Prostate gland (tissue), 2 donors: Measurements from ENCODE around the gene REXO4. TPM values are rescaled to one million over a fixed set of nuclear protein-coding genes. Genes with fewer than 3 reads are reported as not detected.

Experiments
- DNase-seq: peaks from one replicate; pipeline ENCODE4 v3.0.0-alpha.2; 2019; ENCODE audit warnings: low spot score
- H3K27ac ChIP-seq, 2 donors: fragments of 200-600 bp; sonication (generic); 2 replicates each; pipeline ENCODE4 v1.5.1; 2017 to 2019
- H3K27me3 ChIP-seq: fragments of 200-600 bp; sonication (generic); replicated peaks from 2 replicates; pipeline ENCODE4 v1.5.1; 2019; ENCODE audit not compliant: insufficient read depth
- H3K36me3 ChIP-seq, 2 donors: fragments of 200-600 bp; sonication (generic); 1 replicate in 1 of 2; 2 replicates in 1 of 2; pipeline versions ENCODE4 v1.5.1 to v1.8.1; 2017 to 2019
- H3K4me1 ChIP-seq: fragments of 200-600 bp; sonication (generic); replicated peaks from 2 replicates; pipeline ENCODE4 v1.5.1; 2019
- H3K4me3 ChIP-seq, 2 donors: fragments of 200-600 bp; sonication (generic); 2 replicates each; pipeline ENCODE4 v1.5.1; 2017 to 2019
- H3K9me3 ChIP-seq: fragments of 200-600 bp; sonication (generic); 2 replicates; pipeline ENCODE4 v1.5.1; 2017
- POLR2A ChIP-seq: fragments of 450-650 bp; IDR thresholded peaks from one replicate; pipeline ENCODE4 v1.6.1; 2016; ENCODE audit warnings: antibody characterized with exemption, mild to moderate bottlenecking
- POLR2AphosphoS5 ChIP-seq: sonication (generic); formaldehyde crosslinking; IDR thresholded peaks from one replicate; pipeline ENCODE4 v1.6.1; 2017; ENCODE audit warnings: antibody characterized with exemption
- WGBS: methylation state at CpG from one replicate; pipeline ENCODE4 v1.1.5; 2018; 5-methylcytosine and 5-hydroxymethylcytosine counted together
- intact Hi-C: fragments of 100-400 bp; cut with DNase I; formaldehyde crosslinking; loops from one replicate; pipeline ENCODE4 v1.14.2; 2022
- total RNA-seq, 2 donors: library from RNA; depleted of rRNA; stranded (reverse); fragments of >200 nt; gene quantifications; one replicate each; pipeline ENCODE4 v1.1.0, GENCODE V29; 2016
- TF ChIP-seq, protein P1 (sequence below), 4 experiments: fragments of 200-600 bp in 2 of 4; fragments of 450-650 bp in 2 of 4; sonication (generic) in 2 of 4; IDR thresholded peaks; 1 replicate in 3 of 4; 2 replicates in 1 of 4; pipeline ENCODE4 v1.5.1; 2016 to 2019; ENCODE audit warnings: antibody characterized with exemption in 4 of 4, mild to moderate bottlenecking in 2 of 4, moderate library complexity in 2 of 4

Gene REXO4
- total RNA-seq, 2 donors from 2014 or later, result 20.8 to 34.5 TPM

DNA sequence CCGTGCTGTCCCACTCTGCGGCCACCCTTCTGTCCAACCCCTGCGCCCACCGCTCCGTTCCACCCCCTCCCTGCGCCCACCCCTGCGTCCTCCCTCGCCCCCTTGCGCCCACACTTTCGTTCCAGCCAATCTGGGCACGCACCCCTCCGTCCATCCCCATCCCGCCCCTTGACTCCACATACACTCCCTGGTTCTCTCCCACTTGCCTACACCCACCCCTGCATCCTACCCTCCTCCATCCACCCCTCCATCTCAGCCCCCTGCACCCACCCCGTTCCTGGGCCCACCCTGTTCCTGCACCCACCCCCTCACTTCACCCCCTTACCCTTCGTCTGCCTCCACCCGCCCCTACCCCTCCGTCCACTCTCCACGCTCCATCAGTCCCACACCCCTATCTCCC, 11.4 kb upstream of the REXO4 start:
- intact Hi-C loops, result no loop called here
- Histone ChIP-seq H3K27me3 (no peaks in the 10 kb centered on the region), H3K4me3 (no peak overlapping the region), H3K27ac (no peak overlapping the region), H3K9me3 (no peaks in the 10 kb centered on the region), H3K4me1 (no peaks in the 10 kb centered on the region), H3K36me3 (no peaks in the 10 kb centered on the region)
- 5% methylated on average over 18 of the region's 18 CpGs for WGBS
- TF ChIP-seq, protein P1, sequence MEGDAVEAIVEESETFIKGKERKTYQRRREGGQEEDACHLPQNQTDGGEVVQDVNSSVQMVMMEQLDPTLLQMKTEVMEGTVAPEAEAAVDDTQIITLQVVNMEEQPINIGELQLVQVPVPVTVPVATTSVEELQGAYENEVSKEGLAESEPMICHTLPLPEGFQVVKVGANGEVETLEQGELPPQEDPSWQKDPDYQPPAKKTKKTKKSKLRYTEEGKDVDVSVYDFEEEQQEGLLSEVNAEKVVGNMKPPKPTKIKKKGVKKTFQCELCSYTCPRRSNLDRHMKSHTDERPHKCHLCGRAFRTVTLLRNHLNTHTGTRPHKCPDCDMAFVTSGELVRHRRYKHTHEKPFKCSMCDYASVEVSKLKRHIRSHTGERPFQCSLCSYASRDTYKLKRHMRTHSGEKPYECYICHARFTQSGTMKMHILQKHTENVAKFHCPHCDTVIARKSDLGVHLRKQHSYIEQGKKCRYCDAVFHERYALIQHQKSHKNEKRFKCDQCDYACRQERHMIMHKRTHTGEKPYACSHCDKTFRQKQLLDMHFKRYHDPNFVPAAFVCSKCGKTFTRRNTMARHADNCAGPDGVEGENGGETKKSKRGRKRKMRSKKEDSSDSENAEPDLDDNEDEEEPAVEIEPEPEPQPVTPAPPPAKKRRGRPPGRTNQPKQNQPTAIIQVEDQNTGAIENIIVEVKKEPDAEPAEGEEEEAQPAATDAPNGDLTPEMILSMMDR (IDR thresholded peaks at IDR 0.05), result no peak
- no peak for TF ChIP-seq POLR2AphosphoS5
- DNase-seq, result no peak

DNA sequence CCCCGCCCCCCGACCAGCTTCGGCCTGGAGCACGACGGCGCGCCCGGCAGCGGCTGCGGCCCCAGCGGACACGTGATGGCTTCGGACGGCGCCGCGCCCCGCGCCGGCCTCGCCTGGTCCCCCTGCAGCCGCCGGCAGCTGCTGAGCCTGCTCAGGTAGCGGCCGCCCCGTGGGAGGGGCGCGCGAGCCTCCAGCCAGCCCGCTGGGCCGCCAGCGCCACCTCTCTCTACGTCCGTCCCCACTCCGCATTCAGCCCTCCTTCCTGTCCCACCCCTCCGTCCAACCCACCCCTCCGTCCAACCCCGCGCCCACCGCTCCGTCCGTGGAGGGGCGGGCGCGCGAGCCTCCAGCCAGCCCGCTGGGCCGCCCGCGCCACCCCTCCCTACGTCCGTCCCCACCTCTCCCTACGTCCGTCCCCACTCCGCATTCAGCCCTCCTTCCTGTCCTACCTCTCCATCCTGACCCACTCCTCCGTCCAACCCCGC, 10.8 kb upstream of the REXO4 start:
- Histone ChIP-seq H3K4me3 (peak overlapping the region; percentile 21 to 38), H3K36me3 (no peaks in the 10 kb centered on the region), H3K4me1 (no peaks in the 10 kb centered on the region), H3K27me3 (no peaks in the 10 kb centered on the region), H3K9me3 (no peaks in the 10 kb centered on the region), H3K27ac (no peak overlapping the region)
- no peak for DNase-seq
- intact Hi-C loops, result no loop called here
- TF ChIP-seq, protein P1 (IDR thresholded peaks at IDR 0.05), result no peak
- TF ChIP-seq POLR2A (no peak), POLR2AphosphoS5 (no peak)
- WGBS, result under 1% methylated on average over 29 of the region's 57 CpGs

DNA sequence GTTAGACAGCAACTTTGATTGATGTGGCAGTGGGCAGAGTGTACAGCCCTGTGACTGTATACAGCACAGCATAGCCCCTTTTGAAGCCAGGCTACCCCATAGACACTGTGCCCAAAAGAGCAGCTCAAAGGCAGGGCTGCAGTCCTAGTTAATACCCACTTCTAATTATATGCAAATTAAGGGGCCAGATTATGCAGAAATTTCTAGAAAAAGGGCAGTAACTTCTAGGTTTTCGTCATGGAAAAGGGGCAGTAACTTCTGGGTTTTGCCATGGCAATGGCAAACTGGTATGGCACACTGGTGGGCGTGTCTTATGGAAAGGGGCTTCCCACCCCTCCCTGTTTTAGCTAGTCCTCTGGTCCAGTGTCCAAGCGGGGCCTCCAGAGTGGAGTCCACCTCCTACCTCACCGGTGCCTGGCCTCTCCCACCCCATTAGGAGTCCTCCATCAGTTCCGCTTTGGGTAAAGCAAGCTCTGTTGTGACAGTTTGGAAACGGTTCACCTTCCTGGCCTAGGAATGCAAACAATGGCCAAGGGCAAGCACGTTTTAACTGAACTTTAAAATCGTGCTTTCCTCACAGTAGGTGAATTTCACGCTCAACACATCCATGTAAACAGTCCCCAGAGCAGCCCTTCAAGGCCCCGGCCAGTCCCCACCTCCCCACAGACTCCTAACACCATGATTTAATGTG, 10.0 kb upstream of the REXO4 start:
- H3K4me1 ChIP-seq, result no peaks in the 10 kb centered on the region
- TF ChIP-seq POLR2A (no peak), POLR2AphosphoS5 (no peak)
- TF ChIP-seq, protein P1 (IDR thresholded peaks at IDR 0.05), result no peak
- DNase-seq, result no peak
- H3K9me3 ChIP-seq, result no peaks in the 10 kb centered on the region
- no peak overlapping the region for H3K4me3 ChIP-seq
- no peaks in the 10 kb centered on the region for H3K27me3 ChIP-seq
- intact Hi-C loops, result no loop called here
- WGBS, result 60% methylated on average over 10 of the region's 10 CpGs
- H3K36me3 ChIP-seq, result no peaks in the 10 kb centered on the region
- no peak overlapping the region for H3K27ac ChIP-seq

DNA sequence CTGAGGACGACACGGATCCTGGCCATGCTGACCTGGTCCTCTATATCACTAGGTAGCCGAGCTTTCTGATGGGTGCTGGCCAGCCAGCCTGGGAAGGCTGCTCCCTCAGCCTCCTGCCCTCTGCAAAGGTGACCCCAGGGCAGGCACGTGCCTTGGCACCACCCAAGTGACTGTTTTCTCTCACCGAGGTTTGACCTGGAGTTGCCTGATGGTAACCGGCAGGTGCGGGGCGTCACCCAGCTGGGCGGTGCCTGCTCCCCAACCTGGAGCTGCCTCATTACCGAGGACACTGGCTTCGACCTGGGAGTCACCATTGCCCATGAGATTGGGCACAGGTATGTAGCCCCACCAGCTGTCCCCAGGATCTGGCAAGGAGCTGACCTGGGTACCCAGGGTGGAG, 8.2 kb upstream of the REXO4 start:
- TF ChIP-seq POLR2A (no peak), POLR2AphosphoS5 (no peak)
- TF ChIP-seq, protein P1 (IDR thresholded peaks at IDR 0.05), result no peak
- no peaks in the 10 kb centered on the region for H3K27me3 ChIP-seq
- H3K4me3 ChIP-seq, result no peak overlapping the region
- no peaks in the 10 kb centered on the region for H3K36me3 ChIP-seq
- no peak for DNase-seq
- WGBS, result 89% methylated on average over 11 of the region's 11 CpGs
- no peak overlapping the region for H3K27ac ChIP-seq
- H3K4me1 ChIP-seq, result no peaks in the 10 kb centered on the region
- H3K9me3 ChIP-seq, result no peaks in the 10 kb centered on the region
- intact Hi-C loops, result no loop called here

DNA sequence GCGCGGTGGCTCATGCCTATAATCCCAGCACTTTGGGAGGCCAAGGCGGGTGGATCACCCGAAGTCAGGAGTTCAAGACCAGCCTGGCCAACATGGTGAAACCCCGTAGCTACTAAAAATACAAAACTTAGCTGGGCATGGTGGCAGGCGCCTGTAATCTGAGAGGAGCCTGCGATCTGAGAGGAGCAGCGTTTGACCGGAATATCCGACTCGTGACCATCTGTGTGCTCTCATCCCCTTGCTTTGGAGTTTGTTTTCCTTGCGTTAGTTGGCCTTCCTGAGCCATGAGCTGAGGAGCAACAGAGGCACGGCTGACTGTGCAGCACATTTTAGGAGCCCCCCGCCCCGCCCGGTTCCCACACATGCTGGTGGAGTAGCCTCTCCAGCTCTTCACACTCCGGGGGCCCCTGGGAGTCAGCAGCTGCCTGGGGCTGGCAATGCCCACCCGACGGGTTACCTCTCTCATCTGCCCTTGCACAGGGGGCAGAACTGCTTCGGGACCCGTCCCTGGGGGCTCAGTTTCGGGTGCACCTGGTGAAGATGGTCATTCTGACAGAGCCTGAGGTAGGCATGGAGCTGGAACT, 7.3 kb upstream of the REXO4 start:
- TF ChIP-seq POLR2AphosphoS5 (no peak), POLR2A (no peak)
- TF ChIP-seq, protein P1 (IDR thresholded peaks at IDR 0.05), result no peak
- WGBS, result 93% methylated on average over 22 of the region's 22 CpGs
- H3K4me1 ChIP-seq, result no peaks in the 10 kb centered on the region
- H3K4me3 ChIP-seq, result no peak overlapping the region
- no peaks in the 10 kb centered on the region for H3K36me3 ChIP-seq
- H3K27me3 ChIP-seq, result no peaks in the 10 kb centered on the region
- no peak overlapping the region for H3K27ac ChIP-seq
- intact Hi-C loops, result no loop called here
- no peaks in the 10 kb centered on the region for H3K9me3 ChIP-seq
- no peak for DNase-seq
